SK-N-SH (cell line): ENCODE measurements around the gene PRUNE1. TPM values are rescaled to one million over a fixed set of nuclear protein-coding genes. Genes with fewer than 3 reads are reported as not detected.

Experiments used
- CTCF ChIA-PET: fragments of 300-600, 350-600 bp; formaldehyde crosslinking; extraction: SDS; loops from one replicate; lab custom pipeline; 2021; lab: Yijun Ruan, JAX
- POLR2A ChIA-PET: fragments of 350-600 bp; sonication (Branson Sonifier 250); formaldehyde crosslinking; extraction: SDS; loops from one replicate; lab custom pipeline; 2020; ENCODE audit warnings: antibody characterized with exemption, inconsistent platforms; lab: Yijun Ruan, JAX
- DNase-seq: peaks from one replicate; pipeline ENCODE4 v3.0.0; 2012
- H2AFZ ChIP-seq: fragments of 200-600 bp; sonication (generic); 2 replicates; pipeline ENCODE4 v1.8.1; 2016; ENCODE audit warnings: antibody characterized with exemption, mild to moderate bottlenecking, low read depth
- H3F3A ChIP-seq: fragments of 200-600 bp; sonication (generic); replicated peaks from 2 replicates; pipeline ENCODE3; 2016; ENCODE audit warnings: antibody characterized with exemption, mild to moderate bottlenecking; ENCODE audit not compliant: insufficient read depth
- H3K27ac ChIP-seq, 2 experiments: fragments of 200-500 bp in 1 of 2; fragments of 200-600 bp in 1 of 2; sonication (Bioruptor generic) in 1 of 2; sonication (generic), shearing (Covaris generic) in 1 of 2; 2 replicates each; pipeline versions ENCODE4 v1.5.1 to v1.6.1; 2014 to 2016; ENCODE audit warnings: low read depth in 2 of 2, inconsistent platforms in 1 of 2, low read length in 1 of 2, mild to moderate bottlenecking in 1 of 2, mixed read lengths in 1 of 2
- H3K27me3 ChIP-seq: fragments of 200-600 bp; sonication (generic), shearing (Covaris generic); 2 replicates; pipeline ENCODE4 v1.6.1; 2016; ENCODE audit warnings: mixed run types; ENCODE audit not compliant: insufficient read depth
- H3K36me3 ChIP-seq, 2 experiments: fragments of 200-500 bp in 1 of 2; fragments of 200-600 bp in 1 of 2; sonication (Bioruptor generic) in 1 of 2; sonication (generic) in 1 of 2; replicated peaks in 1 of 2; 2 replicates each; pipeline versions ENCODE3 to v1.5.1; 2014 to 2016; ENCODE audit warnings: low read length in 1 of 2, mild to moderate bottlenecking in 1 of 2; ENCODE audit not compliant: insufficient read depth in 2 of 2, control insufficient read depth in 1 of 2
- H3K4me1 ChIP-seq, 2 experiments: fragments of 200-500 bp in 1 of 2; fragments of 200-600 bp in 1 of 2; sonication (Bioruptor generic) in 1 of 2; sonication (generic), shearing (Covaris generic) in 1 of 2; 2 replicates each; pipeline versions ENCODE4 v1.5.1 to v1.6.1; 2014 to 2016; ENCODE audit warnings: low read depth in 1 of 2, low read length in 1 of 2, mixed run types in 1 of 2; ENCODE audit not compliant: insufficient read depth in 2 of 2, control insufficient read depth in 1 of 2
- H3K4me2 ChIP-seq: fragments of 200-600 bp; sonication (generic), shearing (Covaris generic); 2 replicates; pipeline ENCODE4 v1.6.1; 2017; ENCODE audit warnings: mixed run types
- H3K4me3 ChIP-seq, 2 experiments: fragments of 200-500 bp in 1 of 2; fragments of 200-600 bp in 1 of 2; sonication (Bioruptor generic) in 1 of 2; sonication (generic), shearing (Covaris generic) in 1 of 2; 2 replicates each; pipeline versions ENCODE4 v1.5.1 to v1.8.1; 2014 to 2016; ENCODE audit warnings: low read depth in 2 of 2, inconsistent platforms in 1 of 2, low read length in 1 of 2, mild to moderate bottlenecking in 1 of 2, mixed read lengths in 1 of 2, moderate library complexity in 1 of 2
- H3K79me2 ChIP-seq: fragments of 200-600 bp; sonication (generic); 2 replicates; pipeline ENCODE4 v1.8.1; 2017; ENCODE audit warnings: mild to moderate bottlenecking; ENCODE audit not compliant: insufficient read depth
- H3K9ac ChIP-seq: fragments of 200-600 bp; sonication (generic); 2 replicates; pipeline ENCODE4 v1.6.1; 2017; ENCODE audit warnings: mixed run types
- H3K9me2 ChIP-seq: fragments of 200-600 bp; sonication (generic); 2 replicates; pipeline ENCODE4 v1.6.1; 2017; ENCODE audit warnings: mixed run types
- H3K9me3 ChIP-seq: fragments of 200-600 bp; sonication (generic); 2 replicates; pipeline ENCODE4 v1.6.1; 2017; ENCODE audit warnings: mixed run types, mild to moderate bottlenecking, moderate library complexity
- H4K20me1 ChIP-seq: fragments of 200-600 bp; sonication (generic); 2 replicates; pipeline ENCODE4 v1.6.1; 2017; ENCODE audit warnings: mild to moderate bottlenecking, mixed run types; ENCODE audit not compliant: insufficient read depth
- ELF1 ChIP-seq: IDR thresholded peaks from 2 replicates; pipeline ENCODE4 v1.4.0; 2012
- FOSL2 ChIP-seq: IDR thresholded peaks from 2 replicates; pipeline ENCODE4 v1.4.0; 2012; ENCODE audit warnings: low read depth, mild to moderate bottlenecking, moderate library complexity, borderline replicate concordance
- FOXJ3 ChIP-seq: sonication (generic); formaldehyde crosslinking; IDR thresholded peaks from 2 replicates; pipeline ENCODE4 v1.5.1; 2020; ENCODE audit warnings: mild to moderate bottlenecking, missing genetic modification reagents
- FOXM1 ChIP-seq: IDR thresholded peaks from 2 replicates; pipeline ENCODE4 v1.4.0; 2012; ENCODE audit warnings: low read depth, mild to moderate bottlenecking
- GABPA ChIP-seq: IDR thresholded peaks from 2 replicates; pipeline ENCODE4 v1.4.0; 2012; ENCODE audit warnings: low read depth, mild to moderate bottlenecking
- GATA2 ChIP-seq: sonication (generic); formaldehyde crosslinking; IDR thresholded peaks from 2 replicates; pipeline ENCODE4 v1.5.0; 2020; ENCODE audit warnings: mild to moderate bottlenecking, missing genetic modification reagents
- MAX ChIP-seq: IDR thresholded peaks from 2 replicates; pipeline ENCODE4 v1.4.0; 2012; ENCODE audit warnings: low read depth
- MEF2A ChIP-seq: IDR thresholded peaks from 2 replicates; pipeline ENCODE4 v1.4.0; 2012; ENCODE audit warnings: low read depth, borderline replicate concordance
- MXI1 ChIP-seq: IDR thresholded peaks from 2 replicates; pipeline ENCODE4 v1.6.1; 2012; ENCODE audit warnings: mild to moderate bottlenecking, low read depth, low read length, improper control_type of control experiment
- NFIC ChIP-seq: IDR thresholded peaks from 2 replicates; pipeline ENCODE4 v1.4.0; 2012; ENCODE audit warnings: borderline replicate concordance
- NRF1 ChIP-seq: IDR thresholded peaks from 2 replicates; pipeline ENCODE4 v1.6.1; 2012; ENCODE audit warnings: low read depth, mild to moderate bottlenecking, low read length
- PBX3 ChIP-seq: IDR thresholded peaks from 2 replicates; pipeline ENCODE4; 2012
- POLR2AphosphoS5 ChIP-seq: IDR thresholded peaks from 2 replicates; pipeline ENCODE4 v1.6.1; 2012; ENCODE audit warnings: low read depth, low read length
- RAD21 ChIP-seq: IDR thresholded peaks from 2 replicates; pipeline ENCODE4 v1.6.1; 2012; ENCODE audit warnings: mild to moderate bottlenecking, low read length
- RCOR1 ChIP-seq: fragments of 150-350 bp; IDR thresholded peaks from 2 replicates; pipeline ENCODE4 v1.6.1; 2017; ENCODE audit warnings: antibody characterized with exemption, low read length
- SIN3A ChIP-seq: IDR thresholded peaks from 2 replicates; pipeline ENCODE4 v1.6.1; 2012; ENCODE audit warnings: low read depth, mild to moderate bottlenecking, low read length, moderate library complexity, borderline replicate concordance
- SMC3 ChIP-seq: IDR thresholded peaks from 2 replicates; pipeline ENCODE4 v1.6.1; 2012; ENCODE audit warnings: low read depth, low read length, improper control_type of control experiment
- TAF1 ChIP-seq: IDR thresholded peaks from 2 replicates; pipeline ENCODE4 v1.6.1; 2012; ENCODE audit warnings: low read depth, mild to moderate bottlenecking, low read length, moderate library complexity, borderline replicate concordance
- YY1 ChIP-seq: IDR thresholded peaks from 2 replicates; pipeline ENCODE4 v1.4.0; 2012; ENCODE audit warnings: low read depth, mild to moderate bottlenecking
- ZBTB33 ChIP-seq: IDR thresholded peaks from 2 replicates; pipeline ENCODE4 v1.4.0; 2012; ENCODE audit warnings: low read depth, borderline replicate concordance
- WGBS: methylation state at CpG from one replicate; pipeline ENCODE4 v1.1.6; 2017; ENCODE audit warnings: low lambda C conversion rate; 5-methylcytosine and 5-hydroxymethylcytosine counted together
- polyA plus RNA-seq, 3 experiments: library from polyadenylated mRNA; depleted of rRNA; stranded (reverse); fragments of >200 nt; gene quantifications; 2 replicates each; pipeline ENCODE4 v1.2.3, GENCODE V29; 2012

PRUNE1 gene
- polyA plus RNA-seq, 1 of the 3 experiments (the other 2 are of a cell fraction), result 7.3 TPM

GRCh38 chr1:150968491-150968890 lies 39.8 kb upstream of the PRUNE1 start:
- ChIA-PET CTCF (interaction anchor here (1.8 kb wide), 1 partner anchor 12 kb away, joined by 6 read pairs; no protein-coding TSS in a partner anchor), POLR2A (no interaction called here)
- TF ChIP-seq TAF1, result no peak
- TF ChIP-seq GATA2 (CRISPR knock-in tag), result no peak
- TF ChIP-seq RAD21, result no peak
- TF ChIP-seq FOXM1, result no peak
- no peak for TF ChIP-seq POLR2AphosphoS5
- TF ChIP-seq ELF1, result no peak
- TF ChIP-seq YY1, result no peak
- no peak for TF ChIP-seq ZBTB33
- TF ChIP-seq MXI1, result no peak
- no peak for TF ChIP-seq NRF1
- TF ChIP-seq SMC3, result no peak
- TF ChIP-seq FOSL2, result no peak
- no peak for TF ChIP-seq PBX3
- no peak for TF ChIP-seq FOXJ3
- no peak for TF ChIP-seq NFIC
- Histone ChIP-seq H3K9me2 (no peaks in the 10 kb centered on the region), H3K9ac (no peak overlapping the region), H3K9me3 (no peaks in the 10 kb centered on the region), H2AFZ (no peak overlapping the region), H3K27ac (no peak overlapping the region), H3K4me1 (peaks cover 21 to 30% of the 10 kb centered on the region in 2 experiments), H3K79me2 (peaks cover 64% of the 10 kb centered on the region), H3K27me3 (no peaks in the 10 kb centered on the region), H3K4me3 (no peak overlapping the region), H4K20me1 (peaks cover 51% of the 10 kb centered on the region), H3K4me2 (no peak overlapping the region), H3F3A (peaks cover 20% of the 10 kb centered on the region), H3K36me3 (peaks cover 46 to 55% of the 10 kb centered on the region in 2 experiments)
- 95% methylated on average over 4 of the region's 4 CpGs for WGBS
- no peak for DNase-seq

- POLR2A ChIA-PET, result no interaction called here
- no peaks in the 10 kb centered on the region for H3K9me2 ChIP-seq
- no peak for DNase-seq
- 100% methylated on average over 3 of the region's 3 CpGs for WGBS
- no peaks in the 10 kb centered on the region for H3K27me3 ChIP-seq
- H3K36me3 ChIP-seq, result peaks cover 36 to 43% of the 10 kb centered on the region in 2 experiments
- no peak overlapping the region for H3K9ac ChIP-seq
- no peaks in the 10 kb centered on the region for H3K9me3 ChIP-seq
- H2AFZ ChIP-seq, result no peak overlapping the region
- peaks cover 53% of the 10 kb centered on the region for H4K20me1 ChIP-seq
- no peak for TF ChIP-seq ELF1
- TF ChIP-seq GATA2 (CRISPR knock-in tag), result no peak
- no peak for TF ChIP-seq RCOR1
- TF ChIP-seq GABPA, result no peak
- TF ChIP-seq TAF1, result no peak
- TF ChIP-seq NFIC, result no peak
- TF ChIP-seq PBX3, result no peak
- TF ChIP-seq FOXJ3, result no peak
- no peak for TF ChIP-seq SMC3
- no peak for TF ChIP-seq MEF2A
- TF ChIP-seq YY1, result no peak
- TF ChIP-seq MAX, result no peak
- TF ChIP-seq SIN3A, result no peak
- H3K27ac ChIP-seq, result no peak overlapping the region
- peaks cover 71% of the 10 kb centered on the region for H3K79me2 ChIP-seq
- no peak overlapping the region for H3K4me3 ChIP-seq
- peaks cover 21 to 31% of the 10 kb centered on the region in 2 experiments for H3K4me1 ChIP-seq
- H3F3A ChIP-seq, result peaks cover 12% of the 10 kb centered on the region
- CTCF ChIA-PET, result interaction anchor here (1.5 to 2.2 kb wide), 2 partner anchors 11 to 37 kb away, joined by 7 to 12 read pairs; partner anchors contain the start of genes ANXA9 and MINDY1
- no peak overlapping the region for H3K4me2 ChIP-seq
These were observed 38.6 kb upstream of the PRUNE1 start for GRCh38 chr1:150969626-150970025.
